ENCODE measurements around the gene PNLDC1. TPM values are rescaled to one million over a fixed set of nuclear protein-coding genes. Genes with fewer than 3 reads are reported as not detected.
A peak's percentile ranks its signal among the peaks of the same experiment; 100 is the strongest.

PNLDC1 gene
- total RNA-seq (2014; rRNA removed; shearing (Covaris generic); ENCODE audit: low replicate concordance), result not detected in 2 replicates

GRCh38 chr6:159800141-159800865 lies at the start of gene PNLDC1:
PNLDC1 (plus strand) TSS chr6:159800276; CDS start chr6:159800308, 32 bp downstream.
- no peak for DNase-seq
- Histone ChIP-seq H3K9me3 (no peaks in the 10 kb centered on the region), H3K27me3 (no peaks in the 10 kb centered on the region), H3K36me3 (peaks cover 30% of the 10 kb centered on the region), H3K4me3 (no peak within 1 kb of the TSS)

GRCh38 chr6:159751448-159751847 lies 48.6 kb upstream of the PNLDC1 start:
- DNase-seq, result no peak
- H3K9me3 ChIP-seq, result no peaks in the 10 kb centered on the region
- H3K27me3 ChIP-seq, result no peaks in the 10 kb centered on the region
- no peak overlapping the region for H3K4me3 ChIP-seq
- H3K36me3 ChIP-seq, result peaks cover 87% of the 10 kb centered on the region

DNA sequence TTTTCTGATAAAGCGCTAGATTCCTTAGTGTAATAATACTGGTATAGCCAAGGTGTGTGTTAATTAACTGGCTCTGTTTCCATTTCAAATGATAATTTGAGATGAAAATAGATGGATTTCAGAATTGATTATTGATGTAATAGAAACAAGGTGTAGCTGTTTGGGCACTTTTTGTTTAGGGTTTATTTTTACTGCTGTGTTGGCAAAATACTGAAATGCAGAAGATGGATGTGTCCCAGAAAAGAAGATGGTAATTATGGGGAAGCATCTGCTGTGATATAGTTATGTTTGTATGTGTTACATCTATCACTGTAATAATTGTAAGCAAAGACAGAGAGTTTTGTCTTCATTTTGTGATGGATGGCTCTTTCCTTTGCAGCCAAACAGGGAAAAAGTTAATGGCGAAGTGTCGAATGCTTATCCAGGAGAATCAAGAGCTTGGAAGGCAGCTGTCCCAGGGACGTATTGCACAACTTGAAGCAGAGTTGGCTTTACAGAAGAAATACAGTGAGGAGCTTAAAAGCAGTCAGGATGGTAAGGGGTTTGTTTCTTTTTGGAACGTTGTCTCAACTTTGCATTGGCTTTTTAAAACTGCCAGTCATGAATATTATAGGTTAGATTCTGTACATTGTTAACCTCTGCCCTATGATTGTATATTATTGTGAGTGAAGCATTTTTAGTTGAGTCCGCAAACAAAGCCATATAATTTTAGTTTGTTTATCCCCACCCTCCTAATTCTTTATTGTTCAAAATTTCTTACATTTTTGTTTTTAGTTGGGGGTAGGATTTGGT lies 46.8 kb upstream of the PNLDC1 start:
- no peak for DNase-seq
- H3K36me3 ChIP-seq, result peaks cover 81% of the 10 kb centered on the region
- no peaks in the 10 kb centered on the region for H3K9me3 ChIP-seq
- no peaks in the 10 kb centered on the region for H3K27me3 ChIP-seq
- H3K4me3 ChIP-seq, result no peak overlapping the region

DNA sequence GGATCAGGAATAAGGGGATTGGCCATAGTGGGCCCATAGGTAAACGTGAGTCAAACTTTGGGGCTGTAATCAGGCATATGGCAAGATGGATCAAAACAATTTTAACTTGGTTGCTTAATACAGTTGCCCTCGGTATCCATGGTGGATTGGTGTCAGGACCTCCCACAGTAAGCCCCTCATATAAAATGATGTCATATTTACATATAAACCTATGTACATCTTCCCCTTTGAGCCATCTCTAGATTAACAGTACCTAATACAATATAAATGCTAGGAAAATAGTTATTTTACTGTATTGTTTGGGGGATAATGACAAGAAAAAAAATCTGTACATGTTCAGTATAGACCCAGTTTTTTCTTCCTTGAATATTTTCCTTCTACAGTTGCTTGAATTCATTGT lies 45.7 kb upstream of the PNLDC1 start:
- peaks cover 77% of the 10 kb centered on the region for H3K36me3 ChIP-seq
- DNase-seq, result no peak
- no peaks in the 10 kb centered on the region for H3K9me3 ChIP-seq
- no peaks in the 10 kb centered on the region for H3K27me3 ChIP-seq
- H3K4me3 ChIP-seq, result no peak overlapping the region

- no peak for DNase-seq
- Histone ChIP-seq H3K36me3 (peaks cover 74% of the 10 kb centered on the region), H3K27me3 (no peaks in the 10 kb centered on the region), H3K9me3 (no peaks in the 10 kb centered on the region), H3K4me3 (no peak overlapping the region)
Measured at GRCh38 chr6:159754959-159755914, 44.8 kb upstream of the PNLDC1 start.

DNA sequence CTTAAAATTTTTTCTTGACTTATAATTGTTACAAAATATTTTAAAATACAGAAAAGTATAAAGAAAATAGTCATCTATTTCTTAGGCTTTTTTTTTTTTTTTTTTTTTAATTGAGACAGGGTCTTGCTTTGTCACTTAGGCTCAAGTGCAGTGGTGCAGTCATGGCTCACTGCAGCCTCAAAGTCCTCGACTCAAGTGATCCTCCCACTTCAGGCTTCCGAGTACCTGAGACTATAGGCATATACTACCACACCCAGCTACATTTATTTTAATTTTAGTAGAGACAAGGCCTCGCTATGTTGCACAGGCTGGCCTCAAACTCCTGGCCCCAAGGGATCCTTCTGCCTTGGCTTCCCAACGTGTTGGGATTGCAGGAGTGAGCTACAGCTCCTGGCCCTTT lies 43.6 kb upstream of the PNLDC1 start:
- no peaks in the 10 kb centered on the region for H3K27me3 ChIP-seq
- H3K9me3 ChIP-seq, result no peaks in the 10 kb centered on the region
- H3K36me3 ChIP-seq, result peaks cover 69% of the 10 kb centered on the region

GRCh38 chr6:159758031-159759001 lies 41.8 kb upstream of the PNLDC1 start:
- peak; percentile 8 for DNase-seq
- Histone ChIP-seq H3K9me3 (no peaks in the 10 kb centered on the region), H3K36me3 (peaks cover 61% of the 10 kb centered on the region), H3K27me3 (no peaks in the 10 kb centered on the region), H3K4me3 (no peak overlapping the region)

More for the DNA sequence above, 43.6 kb upstream of the PNLDC1 start:
- no peak overlapping the region for H3K4me3 ChIP-seq
- no peak for DNase-seq

- no peaks in the 10 kb centered on the region for H3K9me3 ChIP-seq
- no peaks in the 10 kb centered on the region for H3K27me3 ChIP-seq
- H3K4me3 ChIP-seq, result no peak overlapping the region
- no peak for DNase-seq
- peaks cover 57% of the 10 kb centered on the region for H3K36me3 ChIP-seq
Measured at GRCh38 chr6:159759645-159760044, 40.4 kb upstream of the PNLDC1 start.

- peak; percentile 26 for DNase-seq
- H3K36me3 ChIP-seq, result peaks cover 49% of the 10 kb centered on the region
- peak overlapping the region; percentile 77; the same call in 1 of the 2 replicates for H3K4me3 ChIP-seq
- H3K27me3 ChIP-seq, result no peaks in the 10 kb centered on the region
- no peaks in the 10 kb centered on the region for H3K9me3 ChIP-seq
Measured at GRCh38 chr6:159760602-159761057, 39.4 kb upstream of the PNLDC1 start.

GRCh38 chr6:159761129-159761872 lies 38.8 kb upstream of the PNLDC1 start:
- no peaks in the 10 kb centered on the region for H3K9me3 ChIP-seq
- peak; percentile 26 for DNase-seq
- H3K27me3 ChIP-seq, result no peaks in the 10 kb centered on the region
- peaks cover 43% of the 10 kb centered on the region for H3K36me3 ChIP-seq
- H3K4me3 ChIP-seq, result peak overlapping the region; percentile 77

DNA sequence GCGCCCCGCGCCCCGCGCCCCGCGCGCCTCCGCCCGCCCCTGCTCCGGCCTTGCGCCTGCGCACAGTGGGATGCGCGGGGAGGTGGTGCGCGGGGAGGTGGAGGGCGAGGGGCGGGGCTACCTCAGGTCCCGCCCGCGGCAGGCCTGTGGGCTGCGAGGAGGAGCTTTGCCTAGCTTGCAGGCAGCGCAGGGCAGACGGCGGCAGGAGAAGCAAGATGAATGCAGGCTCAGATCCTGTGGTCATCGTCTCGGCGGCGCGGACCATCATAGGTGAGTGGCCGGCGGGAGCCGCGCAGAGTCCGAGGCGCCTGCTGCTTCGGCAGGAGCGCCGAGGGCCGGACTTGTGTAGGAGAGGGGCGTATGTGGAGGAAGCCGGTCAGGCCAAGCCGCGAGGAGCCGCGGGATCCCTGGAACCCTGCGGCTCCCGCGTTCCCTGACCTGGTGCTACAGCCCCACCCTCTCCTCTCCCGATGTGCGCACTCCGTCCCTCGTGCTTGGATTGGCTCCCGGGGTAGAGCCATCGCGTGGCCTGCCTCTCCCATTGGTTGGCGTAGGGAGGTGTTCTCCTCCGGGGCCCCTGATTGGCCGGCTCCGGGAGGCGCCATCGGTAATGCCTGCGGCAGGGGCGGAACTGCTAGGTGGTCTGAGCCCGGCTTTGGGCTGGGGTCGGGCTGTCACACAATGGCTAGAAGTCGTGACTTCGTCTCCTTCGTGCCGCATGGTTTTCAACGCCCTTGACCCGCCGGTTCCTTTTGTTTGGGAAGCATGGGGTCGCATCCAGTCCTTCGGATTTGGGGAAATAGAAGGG lies 38.0 kb upstream of the PNLDC1 start, which contains the start of gene ACAT2:
ACAT2 (plus strand) TSS at position 173 of the 808 bp plus-strand sequence; CDS start at position 216, 43 bp downstream.
- Histone ChIP-seq H3K9me3 (no peaks in the 10 kb centered on the region), H3K27me3 (no peaks in the 10 kb centered on the region), H3K36me3 (peaks cover 44% of the 10 kb centered on the region), H3K4me3 (peak within 1 kb of the TSS; percentile 77)
- DNase-seq, result peak; percentile 97

- H3K27me3 ChIP-seq, result no peaks in the 10 kb centered on the region
- peak overlapping the region; percentile 77 for H3K4me3 ChIP-seq
- H3K36me3 ChIP-seq, result peaks cover 47% of the 10 kb centered on the region
- DNase-seq, result no peak
- no peaks in the 10 kb centered on the region for H3K9me3 ChIP-seq
Measured at GRCh38 chr6:159762681-159763293, 37.3 kb upstream of the PNLDC1 start.

- H3K27me3 ChIP-seq, result no peaks in the 10 kb centered on the region
- no peak overlapping the region for H3K4me3 ChIP-seq
- no peak for DNase-seq
- peaks cover 46% of the 10 kb centered on the region for H3K36me3 ChIP-seq
- no peaks in the 10 kb centered on the region for H3K9me3 ChIP-seq
Measured at GRCh38 chr6:159766906-159767305, 33.2 kb upstream of the PNLDC1 start.

DNA sequence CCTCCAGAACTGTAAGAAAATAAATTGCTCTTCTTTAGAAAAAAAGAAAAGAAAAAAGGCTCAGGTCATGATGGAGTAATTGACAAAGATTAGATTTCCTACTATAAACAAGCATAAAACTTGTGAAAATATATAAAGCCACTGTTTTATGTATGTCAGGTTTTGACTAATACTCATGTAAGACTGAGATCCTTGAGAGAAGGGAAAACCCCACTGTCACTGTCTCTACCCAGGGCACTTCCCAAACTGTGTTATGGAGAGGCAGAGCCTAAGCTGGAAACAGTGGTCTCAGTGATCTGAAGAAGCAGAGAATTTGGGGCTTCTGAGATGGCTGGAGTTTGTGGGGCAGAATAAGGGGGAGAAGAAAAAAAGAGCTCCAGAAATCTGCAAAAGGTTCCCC lies 30.6 kb upstream of the PNLDC1 start:
- H3K36me3 ChIP-seq, result peaks cover 34% of the 10 kb centered on the region

More for the DNA sequence above, 30.6 kb upstream of the PNLDC1 start:
- Histone ChIP-seq H3K27me3 (no peaks in the 10 kb centered on the region), H3K9me3 (no peaks in the 10 kb centered on the region), H3K4me3 (no peak overlapping the region)
- DNase-seq, result no peak
